Ishikawa (cell line): ENCODE results near the gene MIDN.

Source experiments
- CEBPB ChIP-seq: IDR thresholded peaks from 2 replicates; pipeline ENCODE4 v1.6.1; 2012
- CREB1 ChIP-seq: IDR thresholded peaks from 2 replicates; pipeline ENCODE4 v1.6.1; 2012; ENCODE audit warnings: low read depth
- EGR1 ChIP-seq: IDR thresholded peaks from 2 replicates; pipeline ENCODE4 v1.6.1; 2012
- EP300 ChIP-seq: IDR thresholded peaks from 2 replicates; pipeline ENCODE4 v1.6.1; 2012; ENCODE audit warnings: borderline replicate concordance
- FOXM1 ChIP-seq: IDR thresholded peaks from 2 replicates; pipeline ENCODE4 v1.6.1; 2012; ENCODE audit warnings: low read depth, borderline replicate concordance
- MAX ChIP-seq: IDR thresholded peaks from 2 replicates; pipeline ENCODE4 v1.6.1; 2012
- NFIC ChIP-seq: IDR thresholded peaks from 2 replicates; pipeline ENCODE4 v1.6.1; 2012
- RAD21 ChIP-seq: IDR thresholded peaks from 2 replicates; pipeline ENCODE4 v1.6.1; 2012; ENCODE audit warnings: low read depth
- REST ChIP-seq: IDR thresholded peaks from 2 replicates; pipeline ENCODE4 v1.6.1; 2012; ENCODE audit warnings: low read depth, mild to moderate bottlenecking
- TAF1 ChIP-seq: IDR thresholded peaks from 2 replicates; pipeline ENCODE4 v1.6.1; 2012; ENCODE audit warnings: low read depth, mild to moderate bottlenecking
- TCF12 ChIP-seq: IDR thresholded peaks from 2 replicates; pipeline ENCODE4 v1.6.1; 2012; ENCODE audit warnings: low read depth
- TEAD4 ChIP-seq: IDR thresholded peaks from 2 replicates; pipeline ENCODE4 v1.6.1; 2012
- USF1 ChIP-seq: IDR thresholded peaks from 2 replicates; pipeline ENCODE4 v1.6.1; 2012
- YY1 ChIP-seq: IDR thresholded peaks from 2 replicates; pipeline ENCODE4 v1.6.1; 2012; ENCODE audit warnings: low read depth
- ZBTB7A ChIP-seq: IDR thresholded peaks from 2 replicates; pipeline ENCODE4 v1.6.1; 2012; ENCODE audit warnings: low read depth

MIDN gene

GRCh38 chr19:1223018-1223855 is 25.1 kb upstream of the MIDN start:
- TF ChIP-seq YY1: no peak
- no peak for TF ChIP-seq TCF12
- peak; percentile 35; the same call in 1 of the 2 replicates for TF ChIP-seq RAD21
- no peak for TF ChIP-seq CEBPB

- TF ChIP-seq YY1 (no peak), NFIC (no peak), EGR1 (no peak), EP300 (no peak)
These were observed 24.1 kb upstream of the MIDN start for GRCh38 chr19:1224047-1224825.

- TF ChIP-seq FOXM1: no peak
- TF ChIP-seq REST: no peak
- TF ChIP-seq ZBTB7A: no peak
- TF ChIP-seq NFIC: no peak
- no peak for TF ChIP-seq YY1
- no peak for TF ChIP-seq TCF12
- no peak for TF ChIP-seq TAF1
- no peak for TF ChIP-seq TEAD4
- no peak for TF ChIP-seq CEBPB
- no peak for TF ChIP-seq EP300
- TF ChIP-seq RAD21: no peak
- no peak for TF ChIP-seq CREB1
- no peak for TF ChIP-seq EGR1
These were observed 23.5 kb upstream of the MIDN start for GRCh38 chr19:1224847-1225246.

- TF ChIP-seq EGR1: no peak
- no peak for TF ChIP-seq YY1
- TF ChIP-seq USF1: no peak
- no peak for TF ChIP-seq RAD21
- TF ChIP-seq NFIC: no peak
- TF ChIP-seq REST: no peak
- no peak for TF ChIP-seq EP300
- no peak for TF ChIP-seq MAX
- TF ChIP-seq FOXM1: no peak
- no peak for TF ChIP-seq ZBTB7A
- TF ChIP-seq TEAD4: no peak
- TF ChIP-seq CEBPB: no peak
- TF ChIP-seq CREB1: no peak
- TF ChIP-seq TCF12: no peak
- TF ChIP-seq TAF1: no peak
These were observed 22.8 kb upstream of the MIDN start for GRCh38 chr19:1225440-1226226.

- TF ChIP-seq CREB1 (no peak), EGR1 (no peak), REST (no peak), RAD21 (no peak), NFIC (no peak), TEAD4 (no peak), EP300 (no peak), YY1 (no peak), CEBPB (no peak), MAX (no peak), ZBTB7A (no peak)
These were observed 22.2 kb upstream of the MIDN start for GRCh38 chr19:1226227-1226518.
